ENCODE data around the gene PTPRM. TPM values are rescaled to one million over a fixed set of nuclear protein-coding genes. Genes with fewer than 3 reads are reported as not detected.

Gene PTPRM
- polyA plus RNA-seq, 1 donor (not counting 4 experiments of a cell fraction or from before 2014, with no cell fraction given) = 54.5 TPM

DNA sequence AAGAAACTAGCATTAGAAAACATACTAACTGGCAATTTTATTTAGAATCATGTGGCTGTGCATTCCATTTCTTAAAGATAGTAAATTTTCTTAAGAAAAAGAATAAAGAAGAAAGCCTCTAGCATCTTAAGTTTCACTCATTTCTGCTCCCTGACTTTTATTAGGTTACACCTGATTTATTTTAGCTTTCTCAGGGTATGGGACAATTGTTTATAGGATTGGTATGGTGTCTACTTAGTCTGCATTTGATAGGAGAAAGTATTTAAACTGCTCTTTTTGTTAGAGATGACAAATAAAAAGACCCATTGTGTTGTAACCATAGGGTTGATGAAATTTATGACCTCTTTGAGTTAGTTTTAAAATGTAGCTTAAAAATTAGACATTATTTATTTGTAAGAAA, 115.2 kb downstream of the PTPRM start:
- no peaks in the 10 kb centered on the region for H4K20me1 ChIP-seq (ENCODE audit: control insufficient read depth, extremely low read depth, insufficient read depth, low read length)
- FAIRE-seq = no peak
- peaks cover 21% of the 10 kb centered on the region for H3K4me1 ChIP-seq (ENCODE audit: control insufficient read depth, extremely low read depth, insufficient read depth, low read length)
- H3K9me1 ChIP-seq (ENCODE audit: control insufficient read depth, extremely low read depth, insufficient read depth, low read length) = no peaks in the 10 kb centered on the region
- no peaks in the 10 kb centered on the region for H3K27me3 ChIP-seq (ENCODE audit: control insufficient read depth, extremely low read depth, insufficient read depth, low read length)
- TF ChIP-seq EZH2 (IDR thresholded peaks at IDR 0.05; ENCODE audit: low read length) = no peak
- TF ChIP-seq, protein P1, sequence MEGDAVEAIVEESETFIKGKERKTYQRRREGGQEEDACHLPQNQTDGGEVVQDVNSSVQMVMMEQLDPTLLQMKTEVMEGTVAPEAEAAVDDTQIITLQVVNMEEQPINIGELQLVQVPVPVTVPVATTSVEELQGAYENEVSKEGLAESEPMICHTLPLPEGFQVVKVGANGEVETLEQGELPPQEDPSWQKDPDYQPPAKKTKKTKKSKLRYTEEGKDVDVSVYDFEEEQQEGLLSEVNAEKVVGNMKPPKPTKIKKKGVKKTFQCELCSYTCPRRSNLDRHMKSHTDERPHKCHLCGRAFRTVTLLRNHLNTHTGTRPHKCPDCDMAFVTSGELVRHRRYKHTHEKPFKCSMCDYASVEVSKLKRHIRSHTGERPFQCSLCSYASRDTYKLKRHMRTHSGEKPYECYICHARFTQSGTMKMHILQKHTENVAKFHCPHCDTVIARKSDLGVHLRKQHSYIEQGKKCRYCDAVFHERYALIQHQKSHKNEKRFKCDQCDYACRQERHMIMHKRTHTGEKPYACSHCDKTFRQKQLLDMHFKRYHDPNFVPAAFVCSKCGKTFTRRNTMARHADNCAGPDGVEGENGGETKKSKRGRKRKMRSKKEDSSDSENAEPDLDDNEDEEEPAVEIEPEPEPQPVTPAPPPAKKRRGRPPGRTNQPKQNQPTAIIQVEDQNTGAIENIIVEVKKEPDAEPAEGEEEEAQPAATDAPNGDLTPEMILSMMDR (optimal IDR thresholded peaks at IDR 0.05 in 1 of 3, IDR thresholded peaks at IDR 0.05 in 1 of 3, conservative IDR thresholded peaks at IDR 0.05 in 1 of 3; ENCODE audit: extremely low read depth in 1 of 3, insufficient read depth in 2 of 3, low read length in 3 of 3) = no peak
- DNase-seq (ENCODE audit: low read depth, low spot score) = no peak
- H3K9ac ChIP-seq (ENCODE audit: control insufficient read depth, extremely low read depth, insufficient read depth, low read length) = no peak overlapping the region
- dilution Hi-C loops (cut with MboI; ENCODE audit: extremely low pct_ligation_motif_present, low sequenced_read_pairs) = no loop called here
- H2AFZ ChIP-seq (ENCODE audit: control insufficient read depth, low read length) = no peak overlapping the region
- no peaks in the 10 kb centered on the region for H3K36me3 ChIP-seq (ENCODE audit: control insufficient read depth in 2 of 2, extremely low read depth in 1 of 2, insufficient read depth in 2 of 2, low read length in 2 of 2)
- H3K27ac ChIP-seq (ENCODE audit: control insufficient read depth, insufficient read depth, low read length) = no peak overlapping the region
- H3K4me3 ChIP-seq (ENCODE audit: control insufficient read depth in 2 of 3, extremely low read depth in 1 of 3, insufficient read depth in 2 of 3, low read depth in 1 of 3, low read length in 3 of 3) = no peak overlapping the region
- no peaks in the 10 kb centered on the region for H3K9me3 ChIP-seq (ENCODE audit: control insufficient read depth, low read depth, low read length)
- H3K4me2 ChIP-seq (ENCODE audit: control insufficient read depth, extremely low read depth, insufficient read depth, low read depth, low read length) = no peak overlapping the region
- no peaks in the 10 kb centered on the region for H3K79me2 ChIP-seq (ENCODE audit: control insufficient read depth, insufficient read depth, low read length)

DNA sequence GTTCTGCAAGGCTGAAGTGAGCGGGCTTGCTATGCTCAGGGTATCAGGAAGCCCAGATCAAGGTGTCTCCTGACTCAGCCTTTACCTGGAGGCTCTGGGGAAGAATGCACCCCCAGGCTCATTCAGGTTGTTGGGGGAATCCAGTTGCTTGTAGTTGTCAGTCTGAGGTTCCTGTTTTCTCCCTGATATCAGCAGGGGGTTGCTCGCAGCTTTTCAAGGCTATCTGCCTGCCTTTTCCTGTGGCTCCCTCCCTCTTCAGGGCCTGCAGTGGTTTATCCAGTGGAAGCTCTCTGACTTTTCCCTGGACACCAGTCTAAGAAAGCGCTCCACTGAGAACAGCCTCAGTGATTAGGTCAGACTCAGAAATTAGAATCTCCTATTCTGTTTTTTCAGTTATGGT, 116.6 kb downstream of the PTPRM start:
- Histone ChIP-seq H3K9me3 (ENCODE audit: control insufficient read depth, low read depth, low read length) (no peaks in the 10 kb centered on the region), H3K9ac (ENCODE audit: control insufficient read depth, extremely low read depth, insufficient read depth, low read length) (no peak overlapping the region), H2AFZ (ENCODE audit: control insufficient read depth, low read length) (no peak overlapping the region), H3K79me2 (ENCODE audit: control insufficient read depth, insufficient read depth, low read length) (no peaks in the 10 kb centered on the region), H3K9me1 (ENCODE audit: control insufficient read depth, extremely low read depth, insufficient read depth, low read length) (no peaks in the 10 kb centered on the region), H4K20me1 (ENCODE audit: control insufficient read depth, extremely low read depth, insufficient read depth, low read length) (no peaks in the 10 kb centered on the region), H3K4me2 (ENCODE audit: control insufficient read depth, extremely low read depth, insufficient read depth, low read depth, low read length) (no peak overlapping the region), H3K4me3 (ENCODE audit: control insufficient read depth in 2 of 3, extremely low read depth in 1 of 3, insufficient read depth in 2 of 3, low read depth in 1 of 3, low read length in 3 of 3) (no peak overlapping the region), H3K4me1 (ENCODE audit: control insufficient read depth, extremely low read depth, insufficient read depth, low read length) (peaks cover 21% of the 10 kb centered on the region), H3K27ac (ENCODE audit: control insufficient read depth, insufficient read depth, low read length) (no peak overlapping the region), H3K27me3 (ENCODE audit: control insufficient read depth, extremely low read depth, insufficient read depth, low read length) (no peaks in the 10 kb centered on the region), H3K36me3 (ENCODE audit: control insufficient read depth in 2 of 2, extremely low read depth in 1 of 2, insufficient read depth in 2 of 2, low read length in 2 of 2) (no peaks in the 10 kb centered on the region)
- no peak for DNase-seq (ENCODE audit: low read depth, low spot score)
- TF ChIP-seq, protein P1 (optimal IDR thresholded peaks at IDR 0.05 in 1 of 3, IDR thresholded peaks at IDR 0.05 in 1 of 3, conservative IDR thresholded peaks at IDR 0.05 in 1 of 3; ENCODE audit: extremely low read depth in 1 of 3, insufficient read depth in 2 of 3, low read length in 3 of 3) = no peak
- TF ChIP-seq EZH2 (IDR thresholded peaks at IDR 0.05; ENCODE audit: low read length) = no peak
- FAIRE-seq = no peak
- dilution Hi-C loops (cut with MboI; ENCODE audit: extremely low pct_ligation_motif_present, low sequenced_read_pairs) = no loop called here
